GM23338 (cell line): ENCODE measurements around the gene PRDM2. TPM values are rescaled to one million over a fixed set of nuclear protein-coding genes. Genes with fewer than 3 reads are reported as not detected.
A peak's percentile ranks its signal among the peaks of the same experiment; 100 is the strongest.

Experiments
- ATAC-seq: fragments of 200-7000 bp; cut with Tn5 transposase; 3 replicates; pipeline ENCODE4 v1.9.1; 2020
- DNase-seq: peaks from one replicate; pipeline ENCODE4 v3.0.0-alpha.2; 2015; ENCODE audit warnings: low spot score
- H2AFZ ChIP-seq: fragments of 200-600 bp; sonication (generic); 2 replicates; pipeline ENCODE4 v1.8.0; 2016; ENCODE audit warnings: antibody characterized with exemption, mild to moderate bottlenecking, moderate library complexity
- H3F3A ChIP-seq: fragments of 200-600 bp; sonication (generic); replicated peaks from 2 replicates; pipeline ENCODE4 v1.8.0; 2017; ENCODE audit warnings: antibody characterized with exemption, mixed run types, low read depth
- H3K27ac ChIP-seq: fragments of 200-600 bp; sonication (generic); 2 replicates; pipeline ENCODE4 v1.6.1; 2016; ENCODE audit warnings: low read depth
- H3K27me3 ChIP-seq: fragments of 200-600 bp; sonication (generic); 2 replicates; pipeline ENCODE4 v1.8.0; 2016; ENCODE audit warnings: mild to moderate bottlenecking, mixed run types, moderate library complexity; ENCODE audit not compliant: insufficient read depth
- H3K36me3 ChIP-seq: fragments of 200-600 bp; sonication (generic); 2 replicates; pipeline ENCODE4 v1.8.0; 2016; ENCODE audit warnings: mild to moderate bottlenecking; ENCODE audit not compliant: insufficient read depth
- H3K4me1 ChIP-seq: fragments of 200-600 bp; sonication (generic); 2 replicates; pipeline ENCODE4 v1.8.0; 2016; ENCODE audit warnings: mild to moderate bottlenecking, moderate library complexity; ENCODE audit not compliant: insufficient read depth
- H3K4me2 ChIP-seq: fragments of 200-600 bp; sonication (generic); 2 replicates; pipeline ENCODE4 v1.7.1; 2017; ENCODE audit warnings: mixed run types
- H3K4me3 ChIP-seq: fragments of 200-600 bp; sonication (generic); 2 replicates; pipeline ENCODE4 v1.6.1; 2016; ENCODE audit warnings: mixed run types
- H3K79me2 ChIP-seq: fragments of 200-600 bp; sonication (generic); replicated peaks from 2 replicates; pipeline ENCODE4 v1.8.0; 2017; ENCODE audit warnings: mild to moderate bottlenecking; ENCODE audit not compliant: insufficient read depth
- H3K9me2 ChIP-seq: fragments of 200-600 bp; sonication (generic); 2 replicates; pipeline ENCODE4 v1.8.0; 2017; ENCODE audit not compliant: insufficient read depth
- H4K20me1 ChIP-seq: fragments of 200-600 bp; sonication (generic); replicated peaks from 2 replicates; pipeline ENCODE4 v1.8.0; 2017; ENCODE audit warnings: mild to moderate bottlenecking; ENCODE audit not compliant: insufficient read depth
- H3K27ac Mint-ChIP-seq: 2 replicates; pipeline ENCODE4 v1.8.0; 2020; ENCODE audit warnings: inconsistent platforms, mild to moderate bottlenecking, moderate library complexity, mixed read lengths
- H3K27me3 Mint-ChIP-seq: 3 replicates; pipeline ENCODE4 v1.8.0; 2022; ENCODE audit warnings: low read depth, mild to moderate bottlenecking, moderate library complexity, mixed read lengths, inconsistent platforms; ENCODE audit not compliant: insufficient read depth, poor library complexity
- H3K36me3 Mint-ChIP-seq: 3 replicates; pipeline ENCODE4 v1.8.0; 2021; ENCODE audit warnings: low read depth, mild to moderate bottlenecking, inconsistent platforms, moderate library complexity, mixed read lengths
- H3K4me1 Mint-ChIP-seq: 3 replicates; pipeline ENCODE4 v1.8.0; 2020; ENCODE audit warnings: mild to moderate bottlenecking, inconsistent platforms, mixed read lengths
- H3K4me3 Mint-ChIP-seq: 3 replicates; pipeline ENCODE4 v1.8.0; 2021; ENCODE audit warnings: moderate library complexity, mild to moderate bottlenecking, inconsistent platforms, mixed read lengths
- H3K9me3 Mint-ChIP-seq: 3 replicates; pipeline ENCODE4 v1.8.0; 2020; ENCODE audit warnings: moderate library complexity, mild to moderate bottlenecking, inconsistent platforms, mixed read lengths
- EZH2 ChIP-seq: fragments of 200-600 bp; sonication (generic); IDR thresholded peaks from one replicate; pipeline ENCODE4 v1.8.0; 2017; ENCODE audit warnings: antibody characterized with exemption, mild to moderate bottlenecking, low read depth; ENCODE audit not compliant: unreplicated experiment
- EZH2phosphoT487 ChIP-seq: fragments of 200-600 bp; sonication (generic); IDR thresholded peaks from one replicate; pipeline ENCODE4 v1.8.1; 2018; ENCODE audit warnings: antibody characterized with exemption; ENCODE audit not compliant: unreplicated experiment
- POLR2AphosphoS5 ChIP-seq: IDR thresholded peaks from 2 replicates; pipeline ENCODE4 v1.6.1; 2016; ENCODE audit warnings: antibody characterized with exemption, low read depth
- STAT1 ChIP-seq: IDR thresholded peaks from one replicate; pipeline ENCODE4 v1.6.1; 2016; ENCODE audit warnings: antibody characterized with exemption; ENCODE audit not compliant: unreplicated experiment
- ZNF114 ChIP-seq: fragments of 250-450 bp; sonication (Bioruptor Pico); IDR thresholded peaks from 2 replicates; pipeline ENCODE4 v1.5.0; 2020; ENCODE audit warnings: mild to moderate bottlenecking, moderate library complexity
- ZNF331 ChIP-seq: fragments of 250-450 bp; sonication (Bioruptor Pico); IDR thresholded peaks from 2 replicates; pipeline ENCODE4 v1.5.0; 2020; ENCODE audit warnings: low read depth, mild to moderate bottlenecking, moderate library complexity
- ZNF462 ChIP-seq: fragments of 250-450 bp; sonication (Bioruptor Pico); IDR thresholded peaks from 2 replicates; pipeline ENCODE4 v1.5.0; 2020; ENCODE audit warnings: mild to moderate bottlenecking, moderate library complexity
- polyA plus RNA-seq: library from polyadenylated mRNA; unstranded; fragments of >200 nt; fragmentation: Nextera tagmentation; extraction: Ambion mirVana; gene quantifications from 2 replicates; pipeline ENCODE4 v1.2.1, GENCODE V29; 2016
- total RNA-seq: library from RNA; depleted of rRNA; stranded (reverse); fragments of >200 nt; shearing (Covaris generic); gene quantifications from 2 replicates; pipeline ENCODE4 v1.2.3, GENCODE V29; 2014
- TF ChIP-seq, protein P1 (sequence below), 2 experiments: fragments of 200-600 bp in 1 of 2; sonication (generic) in 1 of 2; conservative IDR thresholded peaks; 2 replicates each; pipeline versions ENCODE4 v1.5.1 to v1.6.1; 2016 to 2017; ENCODE audit warnings: antibody characterized with exemption in 2 of 2, low read depth in 2 of 2, mild to moderate bottlenecking in 2 of 2, moderate library complexity in 1 of 2
- TF ChIP-seq, protein P2 (sequence below): IDR thresholded peaks from 2 replicates; pipeline ENCODE4 v1.6.1; 2016; ENCODE audit warnings: antibody characterized with exemption

PRDM2 gene
- total and polyA plus RNA-seq, 2 experiments from 2014 or later = 11.6 to 28.3 TPM

GRCh38 chr1:13749543-13750341 lies 49.8 kb downstream of the PRDM2 start:
- DNase-seq = peak; percentile 69
- peaks cover 48% of the 10 kb centered on the region for H4K20me1 ChIP-seq

GRCh38 chr1:13751458-13751871 lies 51.5 kb downstream of the PRDM2 start:
- Histone ChIP-seq H3K9me2 (no peaks in the 10 kb centered on the region), H3F3A (no peaks in the 10 kb centered on the region), H2AFZ (no peak overlapping the region), H3K4me2 (no peak overlapping the region), H3K4me3 (no peak overlapping the region), H3K36me3 (no peaks in the 10 kb centered on the region), H3K4me1 (no peaks in the 10 kb centered on the region; the same call in 1 of the 2 replicates), H4K20me1 (peaks cover 51% of the 10 kb centered on the region), H3K79me2 (peaks cover 54% of the 10 kb centered on the region), H3K27me3 (peaks cover 33% of the 10 kb centered on the region), H3K27ac (no peak overlapping the region)
- H3K4me3 Mint-ChIP-seq = 0 out of 3 replicates have a peak overlapping the region, but pooled peaks have one; percentile 8
- H3K4me1 Mint-ChIP-seq = peaks cover 23% of the 10 kb centered on the region; the same call in 2 of the 3 replicates
- peaks cover 12% of the 10 kb centered on the region for H3K27me3 Mint-ChIP-seq
- H3K27ac Mint-ChIP-seq = no peak overlapping the region
- DNase-seq (no peak), ATAC-seq (no peak)
- H3K9me3 Mint-ChIP-seq = no peaks in the 10 kb centered on the region
- no peaks in the 10 kb centered on the region; the same call in 2 of the 3 replicates for H3K36me3 Mint-ChIP-seq
- TF ChIP-seq, protein P1, sequence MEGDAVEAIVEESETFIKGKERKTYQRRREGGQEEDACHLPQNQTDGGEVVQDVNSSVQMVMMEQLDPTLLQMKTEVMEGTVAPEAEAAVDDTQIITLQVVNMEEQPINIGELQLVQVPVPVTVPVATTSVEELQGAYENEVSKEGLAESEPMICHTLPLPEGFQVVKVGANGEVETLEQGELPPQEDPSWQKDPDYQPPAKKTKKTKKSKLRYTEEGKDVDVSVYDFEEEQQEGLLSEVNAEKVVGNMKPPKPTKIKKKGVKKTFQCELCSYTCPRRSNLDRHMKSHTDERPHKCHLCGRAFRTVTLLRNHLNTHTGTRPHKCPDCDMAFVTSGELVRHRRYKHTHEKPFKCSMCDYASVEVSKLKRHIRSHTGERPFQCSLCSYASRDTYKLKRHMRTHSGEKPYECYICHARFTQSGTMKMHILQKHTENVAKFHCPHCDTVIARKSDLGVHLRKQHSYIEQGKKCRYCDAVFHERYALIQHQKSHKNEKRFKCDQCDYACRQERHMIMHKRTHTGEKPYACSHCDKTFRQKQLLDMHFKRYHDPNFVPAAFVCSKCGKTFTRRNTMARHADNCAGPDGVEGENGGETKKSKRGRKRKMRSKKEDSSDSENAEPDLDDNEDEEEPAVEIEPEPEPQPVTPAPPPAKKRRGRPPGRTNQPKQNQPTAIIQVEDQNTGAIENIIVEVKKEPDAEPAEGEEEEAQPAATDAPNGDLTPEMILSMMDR (conservative IDR thresholded peaks at IDR 0.05; ENCODE audit: low read depth in 2 of 2) = no peak
- TF ChIP-seq POLR2AphosphoS5 = no peak
- no peak for TF ChIP-seq STAT1
- no peak for TF ChIP-seq ZNF331 (CRISPR knock-in tag)
- no peak for TF ChIP-seq ZNF462 (CRISPR knock-in tag)
- no peak for TF ChIP-seq EZH2phosphoT487
- TF ChIP-seq ZNF114 (CRISPR knock-in tag) = no peak

More at GRCh38 chr1:13749543-13750341, 49.8 kb downstream of the PRDM2 start:
- H3K9me2 ChIP-seq = no peaks in the 10 kb centered on the region
- peak overlapping the region; percentile 21; the same call in 1 of the 2 replicates for H2AFZ ChIP-seq
- peaks cover 33% of the 10 kb centered on the region for H3K27me3 ChIP-seq
- peak overlapping the region; percentile 91 for H3K4me2 ChIP-seq
- no peaks in the 10 kb centered on the region for H3K9me3 Mint-ChIP-seq
- peak; percentile 34 for ATAC-seq
- H3K27ac Mint-ChIP-seq = 0 out of 2 replicates have a peak overlapping the region, but pooled peaks have one; percentile 57
- no peaks in the 10 kb centered on the region; the same call in 1 of the 2 replicates for H3K4me1 ChIP-seq
- H3K4me1 Mint-ChIP-seq = peaks cover 21% of the 10 kb centered on the region; the same call in 2 of the 3 replicates
- TF ChIP-seq, protein P2, sequence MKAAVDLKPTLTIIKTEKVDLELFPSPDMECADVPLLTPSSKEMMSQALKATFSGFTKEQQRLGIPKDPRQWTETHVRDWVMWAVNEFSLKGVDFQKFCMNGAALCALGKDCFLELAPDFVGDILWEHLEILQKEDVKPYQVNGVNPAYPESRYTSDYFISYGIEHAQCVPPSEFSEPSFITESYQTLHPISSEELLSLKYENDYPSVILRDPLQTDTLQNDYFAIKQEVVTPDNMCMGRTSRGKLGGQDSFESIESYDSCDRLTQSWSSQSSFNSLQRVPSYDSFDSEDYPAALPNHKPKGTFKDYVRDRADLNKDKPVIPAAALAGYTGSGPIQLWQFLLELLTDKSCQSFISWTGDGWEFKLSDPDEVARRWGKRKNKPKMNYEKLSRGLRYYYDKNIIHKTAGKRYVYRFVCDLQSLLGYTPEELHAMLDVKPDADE = no peak
- TF ChIP-seq EZH2 (peak; percentile 36), STAT1 (no peak)
- peak overlapping the region; percentile 86 for H3K4me3 ChIP-seq
- no peaks in the 10 kb centered on the region for H3K36me3 ChIP-seq
- peaks cover 14% of the 10 kb centered on the region for H3K27me3 Mint-ChIP-seq
- no peak overlapping the region for H3K27ac ChIP-seq
- H3K36me3 Mint-ChIP-seq = no peaks in the 10 kb centered on the region; the same call in 2 of the 3 replicates
- H3K4me3 Mint-ChIP-seq = peak overlapping the region; percentile 96
- H3K79me2 ChIP-seq = peaks cover 39% of the 10 kb centered on the region
- no peaks in the 10 kb centered on the region for H3F3A ChIP-seq
